WTC11 (cell line): ENCODE results near the gene PPP3R1. TPM values are rescaled to one million over a fixed set of nuclear protein-coding genes. Genes with fewer than 3 reads are reported as not detected.

Experiments used
- ATAC-seq: fragments of 200-7000 bp; cut with Tn5 transposase; 2 replicates; pipeline ENCODE4 v1.10.0; 2021; ENCODE audit warnings: mild to moderate bottlenecking, moderate library complexity
- CTCF ChIA-PET: fragments of 300-600 bp; sonication (Branson Sonifier 250); formaldehyde crosslinking; loops from one replicate; lab custom pipeline; 2021; ENCODE audit warnings: antibody characterized with exemption; lab: Charles Lee
- POLR2A ChIA-PET: fragments of 350-600 bp; sonication (Branson Sonifier 250); formaldehyde crosslinking; loops from one replicate; lab custom pipeline; 2021; ENCODE audit warnings: antibody characterized with exemption; lab: Charles Lee
- DNase-seq: peaks from one replicate; pipeline ENCODE4 v3.0.0; 2021; ENCODE audit warnings: low spot score
- H3K27ac Mint-ChIP-seq: 2 replicates; pipeline ENCODE4 v1.8.0; 2021; ENCODE audit warnings: mixed read lengths
- H3K27me3 Mint-ChIP-seq: 2 replicates; pipeline ENCODE4 v1.8.0; 2021; ENCODE audit warnings: low read depth, mild to moderate bottlenecking, moderate library complexity, mixed read lengths
- H3K36me3 Mint-ChIP-seq: 2 replicates; pipeline ENCODE4 v1.8.0; 2021; ENCODE audit warnings: mixed read lengths
- H3K4me1 Mint-ChIP-seq: 2 replicates; pipeline ENCODE4 v1.8.0; 2022; ENCODE audit warnings: mixed read lengths
- H3K4me3 Mint-ChIP-seq: 2 replicates; pipeline ENCODE4 v1.8.0; 2021; ENCODE audit warnings: mild to moderate bottlenecking, moderate library complexity, mixed read lengths
- H3K9me3 Mint-ChIP-seq: 2 replicates; pipeline ENCODE4 v1.8.0; 2021; ENCODE audit warnings: mixed read lengths
- ATF2 ChIP-seq: sonication (generic); formaldehyde crosslinking; IDR thresholded peaks from 2 replicates; pipeline ENCODE4 v1.8.1; 2022; ENCODE audit warnings: low read depth, missing genetic modification reagents, borderline replicate concordance
- ATF6 ChIP-seq: sonication (generic); formaldehyde crosslinking; IDR thresholded peaks from 2 replicates; pipeline ENCODE4 v1.8.1; 2023; ENCODE audit warnings: mild to moderate bottlenecking, missing genetic modification reagents
- CDX4 ChIP-seq: fragments of 250-450 bp; sonication (Bioruptor Pico); IDR thresholded peaks from 2 replicates; pipeline ENCODE4 v1.9.0; 2021; ENCODE audit warnings: moderate library complexity, mild to moderate bottlenecking, inconsistent platforms, borderline replicate concordance
- ELF4 ChIP-seq: sonication (generic); formaldehyde crosslinking; IDR thresholded peaks from 2 replicates; pipeline ENCODE4 v1.8.1; 2022; ENCODE audit warnings: low read depth, mild to moderate bottlenecking, moderate library complexity, missing genetic modification reagents
- EMX1 ChIP-seq: fragments of 250-450 bp; sonication (Bioruptor Pico); IDR thresholded peaks from 2 replicates; pipeline ENCODE4 v1.8.0; 2021; ENCODE audit warnings: mild to moderate bottlenecking
- GABPB1 ChIP-seq: sonication (generic); formaldehyde crosslinking; IDR thresholded peaks from 2 replicates; pipeline ENCODE4 v1.8.1; 2023; ENCODE audit warnings: mild to moderate bottlenecking, missing genetic modification reagents
- HMGXB4 ChIP-seq: sonication (generic); formaldehyde crosslinking; IDR thresholded peaks from 2 replicates; pipeline ENCODE4 v1.8.1; 2023; ENCODE audit warnings: mild to moderate bottlenecking, moderate library complexity, missing genetic modification reagents
- KAT7 ChIP-seq: sonication (generic); formaldehyde crosslinking; IDR thresholded peaks from 2 replicates; pipeline ENCODE4 v1.8.1; 2023; ENCODE audit warnings: missing genetic modification reagents, mild to moderate bottlenecking, borderline replicate concordance
- MYBL2 ChIP-seq: sonication (generic); formaldehyde crosslinking; IDR thresholded peaks from 2 replicates; pipeline ENCODE4 v1.8.1; 2023; ENCODE audit warnings: mild to moderate bottlenecking, moderate library complexity, missing genetic modification reagents
- NFATC4 ChIP-seq: fragments of 250-450 bp; sonication (Bioruptor Pico); IDR thresholded peaks from 2 replicates; pipeline ENCODE4 v1.9.0; 2021; ENCODE audit warnings: mild to moderate bottlenecking
- NR1H2 ChIP-seq: sonication (generic); formaldehyde crosslinking; IDR thresholded peaks from 2 replicates; pipeline ENCODE4 v1.9.0; 2021; ENCODE audit warnings: mild to moderate bottlenecking, moderate library complexity, missing genetic modification reagents
- OVOL2 ChIP-seq: fragments of 250-450 bp; sonication (Bioruptor Pico); IDR thresholded peaks from 2 replicates; pipeline ENCODE4 v1.9.0; 2021; ENCODE audit warnings: mild to moderate bottlenecking, borderline replicate concordance
- SOX15 ChIP-seq: fragments of 250-450 bp; sonication (Bioruptor Pico); IDR thresholded peaks from 2 replicates; pipeline ENCODE4 v1.9.0; 2021; ENCODE audit warnings: mild to moderate bottlenecking
- SP1 ChIP-seq: sonication (generic); formaldehyde crosslinking; conservative IDR thresholded peaks from 2 replicates; pipeline ENCODE4 v1.8.1; 2022; ENCODE audit warnings: missing genetic modification reagents
- TEAD4 ChIP-seq: sonication (generic); formaldehyde crosslinking; IDR thresholded peaks from 2 replicates; pipeline ENCODE4 v1.8.0; 2022; ENCODE audit warnings: mild to moderate bottlenecking, missing genetic modification reagents
- ZBTB43 ChIP-seq: sonication (generic); formaldehyde crosslinking; IDR thresholded peaks from 2 replicates; pipeline ENCODE4 v1.8.1; 2023; ENCODE audit warnings: mild to moderate bottlenecking, missing genetic modification reagents
- ZNF138 ChIP-seq: sonication (generic); formaldehyde crosslinking; conservative IDR thresholded peaks from 2 replicates; pipeline ENCODE4 v1.8.1; 2022; ENCODE audit warnings: mild to moderate bottlenecking, moderate library complexity, missing genetic modification reagents
- ZNF219 ChIP-seq: sonication (generic); formaldehyde crosslinking; IDR thresholded peaks from 2 replicates; pipeline ENCODE4 v1.8.0; 2023; ENCODE audit warnings: missing genetic modification reagents, mild to moderate bottlenecking, borderline replicate concordance
- ZNF281 ChIP-seq: sonication (generic); formaldehyde crosslinking; IDR thresholded peaks from 2 replicates; pipeline ENCODE4 v1.8.0; 2023; ENCODE audit warnings: mild to moderate bottlenecking, missing genetic modification reagents
- ZNF396 ChIP-seq: fragments of 250-450 bp; sonication (Bioruptor Pico); IDR thresholded peaks from 2 replicates; pipeline ENCODE4 v1.8.0; 2021; ENCODE audit warnings: mild to moderate bottlenecking, moderate library complexity, borderline replicate concordance
- total RNA-seq: library from RNA; stranded (reverse); gene quantifications from 3 replicates; pipeline ENCODE4 v1.2.3, GENCODE V29; 2021
- TF ChIP-seq, protein P1 (sequence below): sonication (generic); formaldehyde crosslinking; IDR thresholded peaks from 2 replicates; pipeline ENCODE4 v1.8.1; 2023; ENCODE audit warnings: mild to moderate bottlenecking, missing genetic modification reagents, moderate library complexity
- TF ChIP-seq, protein P2 (sequence below): fragments of 250-450 bp; sonication (Bioruptor Pico); IDR thresholded peaks from 2 replicates; pipeline ENCODE4 v1.9.0; 2021; ENCODE audit warnings: mild to moderate bottlenecking, borderline replicate concordance

Gene PPP3R1
- total RNA-seq, 1 experiment from 2014 or later: 61.4 TPM

DNA sequence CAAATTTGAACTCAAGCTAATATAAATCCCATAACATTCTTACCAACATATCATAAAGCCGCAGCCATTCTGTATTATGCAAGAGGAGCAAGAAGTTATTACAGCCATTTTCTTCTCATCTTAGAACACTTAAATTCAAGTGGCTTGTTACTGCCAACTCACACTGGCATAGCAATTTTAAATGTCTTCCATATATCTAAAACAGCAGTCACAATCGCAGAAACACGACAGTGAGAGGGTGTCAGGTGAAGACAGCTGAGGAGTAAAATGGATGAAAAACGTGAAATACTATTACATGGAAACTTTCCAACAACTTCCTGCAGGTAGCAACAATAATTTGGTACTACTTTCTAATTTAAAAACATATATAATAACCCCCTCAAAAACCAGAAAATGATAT, 17.9 kb downstream of the PPP3R1 start (continued):
- TF ChIP-seq ZBTB43 (CRISPR knock-in tag) (no peak), EMX1 (no peak), CDX4 (no peak), ZNF138 (CRISPR knock-in tag) (no peak), SOX15 (CRISPR knock-in tag) (no peak), ATF2 (CRISPR knock-in tag) (no peak), ELF4 (CRISPR knock-in tag) (no peak)
- TF ChIP-seq, protein P1, sequence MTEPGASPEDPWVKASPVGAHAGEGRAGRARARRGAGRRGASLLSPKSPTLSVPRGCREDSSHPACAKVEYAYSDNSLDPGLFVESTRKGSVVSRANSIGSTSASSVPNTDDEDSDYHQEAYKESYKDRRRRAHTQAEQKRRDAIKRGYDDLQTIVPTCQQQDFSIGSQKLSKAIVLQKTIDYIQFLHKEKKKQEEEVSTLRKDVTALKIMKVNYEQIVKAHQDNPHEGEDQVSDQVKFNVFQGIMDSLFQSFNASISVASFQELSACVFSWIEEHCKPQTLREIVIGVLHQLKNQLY (CRISPR knock-in tag): no peak

- Mint-ChIP-seq H3K27me3 (no peaks in the 10 kb centered on the region), H3K4me1 (peaks cover 29% of the 10 kb centered on the region), H3K4me3 (no peak overlapping the region)
- TF ChIP-seq NFATC4 (CRISPR knock-in tag) (no peak), ZNF396 (CRISPR knock-in tag) (no peak), NR1H2 (CRISPR knock-in tag) (no peak), MYBL2 (CRISPR knock-in tag) (no peak), SP1 (CRISPR knock-in tag) (no peak), ZNF281 (CRISPR knock-in tag) (no peak), OVOL2 (no peak), GABPB1 (CRISPR knock-in tag) (no peak), ATF6 (no peak), KAT7 (CRISPR knock-in tag) (no peak), HMGXB4 (CRISPR knock-in tag) (no peak), ZNF219 (no peak), TEAD4 (CRISPR knock-in tag) (no peak)
- TF ChIP-seq, protein P2, sequence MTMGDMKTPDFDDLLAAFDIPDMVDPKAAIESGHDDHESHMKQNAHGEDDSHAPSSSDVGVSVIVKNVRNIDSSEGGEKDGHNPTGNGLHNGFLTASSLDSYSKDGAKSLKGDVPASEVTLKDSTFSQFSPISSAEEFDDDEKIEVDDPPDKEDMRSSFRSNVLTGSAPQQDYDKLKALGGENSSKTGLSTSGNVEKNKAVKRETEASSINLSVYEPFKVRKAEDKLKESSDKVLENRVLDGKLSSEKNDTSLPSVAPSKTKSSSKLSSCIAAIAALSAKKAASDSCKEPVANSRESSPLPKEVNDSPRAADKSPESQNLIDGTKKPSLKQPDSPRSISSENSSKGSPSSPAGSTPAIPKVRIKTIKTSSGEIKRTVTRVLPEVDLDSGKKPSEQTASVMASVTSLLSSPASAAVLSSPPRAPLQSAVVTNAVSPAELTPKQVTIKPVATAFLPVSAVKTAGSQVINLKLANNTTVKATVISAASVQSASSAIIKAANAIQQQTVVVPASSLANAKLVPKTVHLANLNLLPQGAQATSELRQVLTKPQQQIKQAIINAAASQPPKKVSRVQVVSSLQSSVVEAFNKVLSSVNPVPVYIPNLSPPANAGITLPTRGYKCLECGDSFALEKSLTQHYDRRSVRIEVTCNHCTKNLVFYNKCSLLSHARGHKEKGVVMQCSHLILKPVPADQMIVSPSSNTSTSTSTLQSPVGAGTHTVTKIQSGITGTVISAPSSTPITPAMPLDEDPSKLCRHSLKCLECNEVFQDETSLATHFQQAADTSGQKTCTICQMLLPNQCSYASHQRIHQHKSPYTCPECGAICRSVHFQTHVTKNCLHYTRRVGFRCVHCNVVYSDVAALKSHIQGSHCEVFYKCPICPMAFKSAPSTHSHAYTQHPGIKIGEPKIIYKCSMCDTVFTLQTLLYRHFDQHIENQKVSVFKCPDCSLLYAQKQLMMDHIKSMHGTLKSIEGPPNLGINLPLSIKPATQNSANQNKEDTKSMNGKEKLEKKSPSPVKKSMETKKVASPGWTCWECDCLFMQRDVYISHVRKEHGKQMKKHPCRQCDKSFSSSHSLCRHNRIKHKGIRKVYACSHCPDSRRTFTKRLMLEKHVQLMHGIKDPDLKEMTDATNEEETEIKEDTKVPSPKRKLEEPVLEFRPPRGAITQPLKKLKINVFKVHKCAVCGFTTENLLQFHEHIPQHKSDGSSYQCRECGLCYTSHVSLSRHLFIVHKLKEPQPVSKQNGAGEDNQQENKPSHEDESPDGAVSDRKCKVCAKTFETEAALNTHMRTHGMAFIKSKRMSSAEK (CRISPR knock-in tag): no peak
These were observed 21.3 kb downstream of the PPP3R1 start for GRCh38 chr2:68231061-68231372.

More at GRCh38 chr2:68231061-68231372, 21.3 kb downstream of the PPP3R1 start:
- no peak for DNase-seq
- Mint-ChIP-seq H3K9me3 (no peaks in the 10 kb centered on the region), H3K36me3 (no peaks in the 10 kb centered on the region), H3K27ac (peak overlapping the region; percentile 67)
- ChIA-PET CTCF (interaction anchor here (1.2 kb wide), 1 partner anchor 127 kb away, joined by 3 read pairs; no protein-coding TSS in a partner anchor), POLR2A (interaction anchor here (0.7 kb wide), 1 partner anchor 57 kb away, joined by 3 read pairs; no protein-coding TSS in a partner anchor)
- ATAC-seq: no peak
